Neuronal stem cell (in vitro differentiated cells): Measurements from ENCODE around the gene GBGT1.

Experiments
- DNase-seq: peaks from one replicate; pipeline ENCODE4 v3.0.0-alpha.2; 2013; ENCODE audit warnings: low spot score
- H2AFZ ChIP-seq: one replicate; pipeline ENCODE4 v1.6.1; 2013; ENCODE audit warnings: mild to moderate bottlenecking, low read length, inconsistent platforms
- H2AK5ac ChIP-seq: 2 replicates; pipeline ENCODE4 v1.6.1; 2013; ENCODE audit warnings: low read depth, mild to moderate bottlenecking, inconsistent platforms, low read length, moderate library complexity, mixed read lengths
- H2BK120ac ChIP-seq: 2 replicates; pipeline ENCODE4 v1.6.1; 2013; ENCODE audit warnings: low read depth, mild to moderate bottlenecking, inconsistent platforms, low read length, moderate library complexity, mixed read lengths
- H2BK12ac ChIP-seq: one replicate; pipeline ENCODE4 v1.6.1; 2013; ENCODE audit warnings: low read length, inconsistent platforms
- H2BK15ac ChIP-seq: 2 replicates; pipeline ENCODE4 v1.6.1; 2013; ENCODE audit warnings: mild to moderate bottlenecking, low read length, inconsistent platforms, mixed read lengths
- H2BK5ac ChIP-seq: one replicate; pipeline ENCODE4 v1.6.1; 2013; ENCODE audit warnings: inconsistent platforms, mild to moderate bottlenecking, low read length, moderate library complexity
- H3K14ac ChIP-seq: one replicate; pipeline ENCODE4 v1.6.1; 2013; ENCODE audit warnings: low read length, inconsistent platforms
- H3K18ac ChIP-seq: 2 replicates; pipeline ENCODE4 v1.6.1; 2013; ENCODE audit warnings: low read length, inconsistent platforms
- H3K23ac ChIP-seq: 2 replicates; pipeline ENCODE4 v1.6.1; 2013; ENCODE audit warnings: low read depth, mild to moderate bottlenecking, mixed read lengths, low read length, inconsistent platforms; ENCODE audit not compliant: poor library complexity
- H3K27ac ChIP-seq: replicated peaks from 3 replicates; pipeline ENCODE4 v1.5.1; 2013; ENCODE audit warnings: low read length, inconsistent platforms
- H3K27me3 ChIP-seq, 3 experiments: 2 replicates each; pipeline ENCODE4 v1.6.1; 2013; ENCODE audit warnings: low read length in 3 of 3, mild to moderate bottlenecking in 2 of 3, inconsistent platforms in 1 of 3, low read depth in 1 of 3, mixed read lengths in 1 of 3, moderate library complexity in 1 of 3; ENCODE audit not compliant: control insufficient read depth in 3 of 3, insufficient read depth in 3 of 3
- H3K36me3 ChIP-seq, 2 donors: replicated peaks in 1 of 2; 2 replicates each; pipeline ENCODE4 v1.6.1; 2013; ENCODE audit warnings: low read length in 2 of 2; ENCODE audit not compliant: control insufficient read depth in 2 of 2, insufficient read depth in 2 of 2
- H3K4ac ChIP-seq: 2 replicates; pipeline ENCODE4 v1.6.1; 2013; ENCODE audit warnings: inconsistent platforms, mild to moderate bottlenecking, low read length, moderate library complexity
- H3K4me1 ChIP-seq, 2 donors: 1 replicate in 1 of 2; 2 replicates in 1 of 2; pipeline ENCODE4 v1.6.1; 2013; ENCODE audit warnings: low read length in 2 of 2, low read depth in 1 of 2; ENCODE audit not compliant: control insufficient read depth in 2 of 2, insufficient read depth in 1 of 2
- H3K4me2 ChIP-seq: one replicate; pipeline ENCODE4 v1.6.1; 2013; ENCODE audit warnings: mild to moderate bottlenecking, low read length, inconsistent platforms; ENCODE audit not compliant: insufficient read depth, poor library complexity, severe bottlenecking
- H3K4me3 ChIP-seq, 2 donors: 2 replicates each; pipeline ENCODE4 v1.5.1; 2013; ENCODE audit warnings: low read length in 2 of 2, mild to moderate bottlenecking in 2 of 2, inconsistent platforms in 1 of 2, moderate library complexity in 1 of 2
- H3K79me1 ChIP-seq: one replicate; pipeline ENCODE4 v1.6.1; 2013; ENCODE audit warnings: low read depth, mild to moderate bottlenecking, inconsistent platforms, low read length, moderate library complexity
- H3K9ac ChIP-seq: one replicate; pipeline ENCODE4 v1.6.1; 2013; ENCODE audit warnings: mild to moderate bottlenecking, low read depth, low read length, inconsistent platforms; ENCODE audit not compliant: poor library complexity
- H3K9me3 ChIP-seq, 2 donors: replicated peaks in 1 of 2; 2 replicates each; pipeline versions ENCODE3 to v1.6.1; 2013; ENCODE audit warnings: low read length in 2 of 2, mild to moderate bottlenecking in 2 of 2, inconsistent platforms in 1 of 2, low read depth in 1 of 2, mixed read lengths in 1 of 2, moderate library complexity in 1 of 2; ENCODE audit not compliant: control insufficient read depth in 2 of 2, insufficient read depth in 1 of 2
- H4K8ac ChIP-seq: one replicate; pipeline ENCODE4 v1.6.1; 2013; ENCODE audit warnings: low read depth, mild to moderate bottlenecking, inconsistent platforms, low read length, moderate library complexity
- H4K91ac ChIP-seq: one replicate; pipeline ENCODE4 v1.6.1; 2013; ENCODE audit warnings: low read length, low read depth, mild to moderate bottlenecking, inconsistent platforms; ENCODE audit not compliant: poor library complexity
- WGBS, 2 donors: extraction: QIAGEN DNeasy Blood & Tissue Kit; methylation state at CpG; one replicate each; pipeline ENCODE4 v1.1.7; 2013; ENCODE audit warnings: missing lambda C conversion rate in 2 of 2, mixed read lengths in 1 of 2; ENCODE audit not compliant: insufficient read length in 2 of 2, insufficient replicate concordance in 1 of 2; ENCODE audit errors: extremely low coverage in 2 of 2; 5-methylcytosine and 5-hydroxymethylcytosine counted together

GBGT1 gene

DNA sequence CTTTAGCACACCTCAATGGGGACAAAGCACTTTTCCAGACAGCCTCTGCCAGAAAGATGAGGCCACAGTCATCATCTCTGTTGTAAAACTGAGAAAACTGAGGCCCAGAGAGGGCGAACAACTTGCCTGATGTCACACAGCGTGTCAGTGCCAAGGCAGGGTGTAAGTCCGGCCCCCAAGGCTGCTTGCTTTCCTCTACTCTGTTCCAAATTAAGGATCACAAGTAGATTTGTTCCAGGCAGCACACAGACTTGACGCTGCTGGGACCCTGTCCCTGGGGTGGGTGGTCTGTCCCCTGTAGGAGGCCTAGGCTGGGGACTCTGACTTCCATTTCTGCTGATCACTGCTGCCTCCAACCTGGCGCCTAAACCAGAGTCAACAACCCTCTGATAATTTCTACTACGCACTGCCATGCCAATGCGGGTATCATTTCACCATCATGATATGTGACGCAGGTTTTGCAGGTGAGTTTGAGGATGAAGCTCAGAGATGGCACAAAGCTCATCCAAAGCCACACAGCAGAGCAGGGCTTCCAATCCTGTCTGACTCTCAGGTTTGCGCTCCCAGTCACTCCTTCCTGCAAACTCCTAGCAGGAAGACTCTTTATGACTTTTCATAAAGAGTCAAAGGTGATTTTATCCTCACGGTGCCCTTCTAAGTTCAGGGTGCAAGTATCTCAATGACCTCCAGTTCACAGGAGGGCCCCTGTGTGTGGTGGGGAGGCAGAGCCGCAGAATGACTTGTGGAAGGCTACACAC is 29.1 kb downstream of the GBGT1 start:
- Histone ChIP-seq H3K9ac (peak overlapping the region; percentile 61), H3K23ac (peak overlapping the region; percentile 56), H3K79me1 (peaks cover 24% of the 10 kb centered on the region), H2BK12ac (no peak overlapping the region), H4K8ac (no peak overlapping the region), H3K4ac (no peak overlapping the region), H3K4me1 (peaks cover 21 to 22% of the 10 kb centered on the region in 2 donors), H3K4me3 (peak overlapping the region in 1 of 2 donors; percentile 5), H4K91ac (peak overlapping the region; percentile 2), H3K14ac (no peak overlapping the region), H3K27me3 (no peaks in the 10 kb centered on the region), H3K18ac (peak overlapping the region; percentile 88), H2BK120ac (no peak overlapping the region), H2BK15ac (no peak overlapping the region), H3K9me3 (no peaks in the 10 kb centered on the region), H2BK5ac (peak overlapping the region; percentile 61), H2AK5ac (peak overlapping the region; percentile 36), H3K4me2 (no peak overlapping the region), H2AFZ (no peak overlapping the region), H3K27ac (peak overlapping the region; percentile 86), H3K36me3 (peaks cover 0 to 7% of the 10 kb centered on the region in 2 donors)
- no peak for DNase-seq
- no CpG with 5 or more reads among the region's 11 CpGs for WGBS, 2 donors

DNA sequence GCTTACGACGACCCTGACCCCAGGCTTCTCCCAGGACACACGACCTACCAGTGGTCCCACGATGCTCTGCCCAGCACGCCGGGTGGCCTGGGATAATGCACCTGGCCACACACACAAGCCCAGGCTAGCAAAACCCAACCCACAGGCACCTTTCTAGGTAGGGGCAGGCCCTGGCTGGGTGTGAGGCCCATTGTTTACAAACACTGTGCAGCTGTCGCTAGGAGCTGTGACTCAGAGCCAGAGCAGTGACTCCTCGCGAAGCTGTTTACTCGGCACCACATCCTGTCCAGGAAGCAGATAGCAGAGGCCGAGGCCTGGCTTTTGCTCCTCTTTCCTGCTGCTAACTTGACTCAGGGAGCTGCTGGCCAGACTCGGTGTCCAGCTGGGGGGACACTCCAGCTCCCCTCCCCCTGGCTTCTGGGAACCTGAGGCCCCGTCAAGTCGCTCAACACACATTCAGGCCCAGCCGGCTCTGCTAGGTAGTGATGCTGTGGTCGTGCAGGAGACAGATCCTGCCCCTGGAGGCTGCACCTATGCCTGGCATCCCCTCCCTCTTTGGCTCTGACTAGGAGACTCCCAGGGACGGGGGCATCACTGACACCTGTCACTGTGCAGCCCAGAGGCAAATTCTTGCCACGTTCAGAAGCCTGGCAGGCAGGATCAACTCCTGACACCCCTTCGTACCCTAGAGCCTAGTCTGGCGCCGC is 29.9 kb downstream of the GBGT1 start:
- peak overlapping the region; percentile 2 for H4K91ac ChIP-seq
- WGBS, 2 donors, result no CpG with 5 or more reads among the region's 21 CpGs

DNA sequence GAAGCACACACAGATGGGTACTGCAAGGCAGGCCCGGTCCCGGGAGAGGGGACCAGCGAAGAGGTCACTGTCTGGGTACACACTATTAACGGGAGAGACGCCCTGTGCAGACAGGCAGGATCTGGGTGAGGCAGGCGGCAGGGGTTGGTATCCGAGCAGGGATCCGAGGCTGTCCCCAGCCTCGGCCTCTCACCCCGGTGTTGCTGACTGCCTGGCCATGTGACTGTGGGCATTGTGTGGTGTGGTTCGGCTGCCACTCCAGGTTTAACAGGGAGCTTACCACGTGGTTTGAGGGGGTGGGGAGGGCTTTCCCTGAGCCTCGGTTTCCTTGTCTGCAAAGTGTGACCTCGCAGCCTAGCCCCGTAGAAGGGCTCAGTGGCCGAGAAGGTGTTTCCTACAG is 31.5 kb downstream of the GBGT1 start:
- Histone ChIP-seq H3K4me3 (no peak overlapping the region), H2BK5ac (no peak overlapping the region), H2AK5ac (peak overlapping the region; percentile 51), H3K9me3 (no peaks in the 10 kb centered on the region), H4K8ac (no peak overlapping the region), H3K23ac (peak overlapping the region; percentile 52), H3K27me3 (no peaks in the 10 kb centered on the region), H3K14ac (no peak overlapping the region), H3K4ac (no peak overlapping the region), H3K4me1 (peaks cover 21 to 22% of the 10 kb centered on the region in 2 donors), H4K91ac (no peak overlapping the region), H3K79me1 (peaks cover 14% of the 10 kb centered on the region), H3K4me2 (no peak overlapping the region), H3K36me3 (peaks cover 5% of the 10 kb centered on the region in 2 donors), H3K27ac (no peak overlapping the region), H3K18ac (peak overlapping the region; percentile 85), H2BK120ac (no peak overlapping the region), H2BK15ac (peak overlapping the region; percentile 25), H2BK12ac (no peak overlapping the region), H3K9ac (peak overlapping the region; percentile 50), H2AFZ (no peak overlapping the region)
- DNase-seq, result no peak
- no CpG with 5 or more reads among the region's 16 CpGs for WGBS, 2 donors

More for the DNA sequence above, 29.9 kb downstream of the GBGT1 start:
- Histone ChIP-seq H3K4ac (no peak overlapping the region), H3K4me2 (no peak overlapping the region), H3K9ac (peak overlapping the region; percentile 81), H3K4me3 (peak overlapping the region in 1 of 2 donors; percentile 16), H2AFZ (peak overlapping the region; percentile 72), H4K8ac (peak overlapping the region; percentile 29), H3K27ac (peak overlapping the region; percentile 86), H3K23ac (peak overlapping the region; percentile 56), H2BK120ac (no peak overlapping the region), H3K27me3 (no peaks in the 10 kb centered on the region), H2BK15ac (no peak overlapping the region), H3K9me3 (no peaks in the 10 kb centered on the region), H2BK5ac (peak overlapping the region; percentile 62), H3K4me1 (peaks cover 21 to 22% of the 10 kb centered on the region in 2 donors), H2BK12ac (no peak overlapping the region), H2AK5ac (peak overlapping the region; percentile 81), H3K79me1 (peaks cover 23% of the 10 kb centered on the region), H3K14ac (no peak overlapping the region), H3K36me3 (peaks cover 0 to 6% of the 10 kb centered on the region in 2 donors), H3K18ac (peak overlapping the region; percentile 88)
- no peak for DNase-seq

DNA sequence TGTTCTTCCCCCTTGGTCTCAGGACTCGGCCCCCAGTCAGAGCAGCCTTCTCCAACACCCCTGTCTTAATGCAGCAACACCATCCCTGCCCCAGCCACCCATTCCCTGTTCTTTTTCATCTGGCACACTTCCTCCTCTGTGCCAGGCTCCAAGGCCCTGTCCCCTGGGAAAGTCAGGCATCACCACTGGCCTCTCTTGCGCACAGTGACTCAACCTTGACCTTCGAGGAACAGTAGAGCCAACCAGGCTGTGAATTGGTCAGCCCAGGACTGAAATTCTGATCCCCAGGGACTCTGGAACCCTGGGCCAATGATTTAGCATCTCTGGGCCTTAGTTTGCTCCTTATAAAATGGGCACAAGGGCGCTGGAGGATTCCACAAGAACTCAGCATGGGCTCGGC is 32.2 kb downstream of the GBGT1 start:
- Histone ChIP-seq H3K18ac (peak overlapping the region; percentile 2), H2BK120ac (no peak overlapping the region), H3K9ac (no peak overlapping the region), H3K14ac (no peak overlapping the region), H3K27me3 (no peaks in the 10 kb centered on the region), H3K4me3 (no peak overlapping the region), H3K4me2 (no peak overlapping the region), H3K79me1 (peaks cover 17% of the 10 kb centered on the region), H4K8ac (no peak overlapping the region), H2BK12ac (no peak overlapping the region), H3K4ac (no peak overlapping the region), H3K36me3 (peaks cover 5% of the 10 kb centered on the region in 2 donors), H3K9me3 (no peaks in the 10 kb centered on the region), H3K4me1 (peaks cover 21 to 23% of the 10 kb centered on the region in 2 donors), H2BK15ac (no peak overlapping the region), H3K27ac (no peak overlapping the region), H4K91ac (no peak overlapping the region), H2AK5ac (no peak overlapping the region), H2BK5ac (no peak overlapping the region), H3K23ac (peak overlapping the region; percentile 20), H2AFZ (no peak overlapping the region)
- no peak for DNase-seq
- WGBS, 2 donors, result no CpG with 5 or more reads among the region's 5 CpGs
